ENCODE data around the gene CD248.
A peak's percentile ranks its signal among the peaks of the same experiment; 100 is the strongest.
"Not testable (repeated sequence)": the region's sequence is repeated elsewhere in the genome, so short reads cannot be mapped to it uniquely, and the experiment has no call there.

CD248 gene

GRCh38 chr11:66312549-66313320, 4.1 kb downstream of the CD248 start:
- in situ Hi-C loops (cut with MboI; ENCODE audit: low sequenced_read_pairs, unreplicated experiment): no loop called here
- DNase-seq (ENCODE audit: low spot score): peak; percentile 99

GRCh38 chr11:66311965-66312548, 4.8 kb downstream of the CD248 start:
- in situ Hi-C loops (cut with MboI; ENCODE audit: low sequenced_read_pairs, unreplicated experiment): no loop called here
- no peak for TF ChIP-seq CTCF (IDR thresholded peaks at IDR 0.05; ENCODE audit: borderline replicate concordance, control extremely low read depth, extremely low read depth, insufficient read depth, missing control alignments)
- DNase-seq (ENCODE audit: low spot score): peak; percentile 90

More at GRCh38 chr11:66312549-66313320, 4.1 kb downstream of the CD248 start:
- no peak for TF ChIP-seq CTCF (IDR thresholded peaks at IDR 0.05; ENCODE audit: borderline replicate concordance, control extremely low read depth, extremely low read depth, insufficient read depth, missing control alignments)

GRCh38 chr11:66311470-66311964, 5.3 kb downstream of the CD248 start:
- peak; percentile 83 for TF ChIP-seq CTCF (IDR thresholded peaks at IDR 0.05; ENCODE audit: borderline replicate concordance, control extremely low read depth, extremely low read depth, insufficient read depth, missing control alignments)
- no peak for DNase-seq (ENCODE audit: low spot score)
- in situ Hi-C loops (cut with MboI; ENCODE audit: low sequenced_read_pairs, unreplicated experiment): no loop called here

GRCh38 chr11:66310803-66311440, 5.9 kb downstream of the CD248 start:
- DNase-seq (ENCODE audit: low spot score); in situ Hi-C loops (cut with MboI; ENCODE audit: low sequenced_read_pairs, unreplicated experiment): not testable (repeated sequence)

- in situ Hi-C loops (cut with MboI; ENCODE audit: low sequenced_read_pairs, unreplicated experiment): no loop called here
- TF ChIP-seq CTCF (IDR thresholded peaks at IDR 0.05; ENCODE audit: borderline replicate concordance, control extremely low read depth, extremely low read depth, insufficient read depth, missing control alignments): no peak
- no peak for DNase-seq (ENCODE audit: low spot score)
These were observed 6.5 kb downstream of the CD248 start for GRCh38 chr11:66310324-66310723.

GRCh38 chr11:66309475-66309874, 7.4 kb downstream of the CD248 start:
- no peak for TF ChIP-seq CTCF (IDR thresholded peaks at IDR 0.05; ENCODE audit: borderline replicate concordance, control extremely low read depth, extremely low read depth, insufficient read depth, missing control alignments)
- DNase-seq (ENCODE audit: low spot score): no peak
- in situ Hi-C loops (cut with MboI; ENCODE audit: low sequenced_read_pairs, unreplicated experiment): no loop called here

GRCh38 chr11:66302656-66303055, 14.2 kb downstream of the CD248 start:
- in situ Hi-C loops (cut with MboI; ENCODE audit: low sequenced_read_pairs, unreplicated experiment): no loop called here
- DNase-seq (ENCODE audit: low spot score): no peak

More at GRCh38 chr11:66302656-66303055, 14.2 kb downstream of the CD248 start:
- TF ChIP-seq CTCF (IDR thresholded peaks at IDR 0.05; ENCODE audit: borderline replicate concordance, control extremely low read depth, extremely low read depth, insufficient read depth, missing control alignments): no peak

All from GM13976 (cell line).